ENCODE measurements around the gene RPL26.
A peak's percentile ranks its signal among the peaks of the same experiment; 100 is the strongest.

The RPL26 gene

DNA sequence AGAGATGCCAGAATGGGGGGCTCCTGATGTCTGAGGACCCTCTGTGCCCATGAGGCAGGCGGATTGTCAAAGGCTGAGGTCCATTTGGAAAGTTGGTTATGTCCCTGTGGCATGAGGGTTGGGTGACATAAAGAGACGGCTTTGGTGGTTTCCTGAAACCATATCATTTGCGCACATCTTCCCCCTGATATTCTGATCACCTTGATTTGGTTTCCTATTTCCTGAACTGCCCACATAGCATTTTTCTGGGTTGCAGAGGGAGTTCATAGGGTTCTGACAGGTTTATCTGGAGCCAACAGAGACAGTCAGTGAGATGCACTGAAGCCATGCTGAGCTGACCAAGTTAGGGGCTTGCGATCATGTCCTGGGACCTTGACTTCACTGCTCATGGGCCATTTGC, 30.3 kb upstream of the RPL26 start:
- Histone ChIP-seq H3K27ac (ENCODE audit: poor library complexity, severe bottlenecking) (no peak overlapping the region), H3K27me3 (ENCODE audit: insufficient read depth, poor library complexity, severe bottlenecking) (no peaks in the 10 kb centered on the region), H3K4me1 (ENCODE audit: insufficient read depth, poor library complexity, severe bottlenecking) (peaks cover 6% of the 10 kb centered on the region), H3K36me3 (ENCODE audit: low read depth) (no peaks in the 10 kb centered on the region), H3K9me3 (ENCODE audit: severe bottlenecking) (no peaks in the 10 kb centered on the region), H3K4me3 (ENCODE audit: severe bottlenecking) (no peak overlapping the region)
- TF ChIP-seq, protein P1, sequence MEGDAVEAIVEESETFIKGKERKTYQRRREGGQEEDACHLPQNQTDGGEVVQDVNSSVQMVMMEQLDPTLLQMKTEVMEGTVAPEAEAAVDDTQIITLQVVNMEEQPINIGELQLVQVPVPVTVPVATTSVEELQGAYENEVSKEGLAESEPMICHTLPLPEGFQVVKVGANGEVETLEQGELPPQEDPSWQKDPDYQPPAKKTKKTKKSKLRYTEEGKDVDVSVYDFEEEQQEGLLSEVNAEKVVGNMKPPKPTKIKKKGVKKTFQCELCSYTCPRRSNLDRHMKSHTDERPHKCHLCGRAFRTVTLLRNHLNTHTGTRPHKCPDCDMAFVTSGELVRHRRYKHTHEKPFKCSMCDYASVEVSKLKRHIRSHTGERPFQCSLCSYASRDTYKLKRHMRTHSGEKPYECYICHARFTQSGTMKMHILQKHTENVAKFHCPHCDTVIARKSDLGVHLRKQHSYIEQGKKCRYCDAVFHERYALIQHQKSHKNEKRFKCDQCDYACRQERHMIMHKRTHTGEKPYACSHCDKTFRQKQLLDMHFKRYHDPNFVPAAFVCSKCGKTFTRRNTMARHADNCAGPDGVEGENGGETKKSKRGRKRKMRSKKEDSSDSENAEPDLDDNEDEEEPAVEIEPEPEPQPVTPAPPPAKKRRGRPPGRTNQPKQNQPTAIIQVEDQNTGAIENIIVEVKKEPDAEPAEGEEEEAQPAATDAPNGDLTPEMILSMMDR (IDR thresholded peaks at IDR 0.05; ENCODE audit: poor library complexity, severe bottlenecking) = no peak
- no peak for DNase-seq (ENCODE audit: low spot score)
- ATAC-seq (ENCODE audit: low read depth) = no peak

DNA sequence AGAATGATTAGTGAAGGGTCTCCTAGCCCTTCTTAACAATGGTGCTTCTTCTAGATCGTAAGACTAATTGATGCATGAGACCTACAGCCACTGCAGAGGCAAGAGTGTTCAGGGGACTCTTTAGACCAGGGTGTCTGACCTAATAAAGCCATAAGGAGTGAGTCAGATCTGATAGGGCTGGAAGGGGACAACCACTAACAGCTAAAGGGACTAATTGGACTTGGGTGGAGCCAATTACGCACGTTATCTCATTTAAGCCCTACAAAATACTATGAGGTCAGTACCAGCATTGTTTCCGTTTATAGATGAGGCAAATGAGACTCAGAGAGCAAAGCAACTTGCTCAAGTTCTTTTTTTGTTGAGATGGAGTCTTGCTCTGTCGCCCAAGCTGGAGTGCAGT, 29.1 kb upstream of the RPL26 start:
- Histone ChIP-seq H3K4me3 (ENCODE audit: severe bottlenecking) (no peak overlapping the region), H3K27me3 (ENCODE audit: insufficient read depth, poor library complexity, severe bottlenecking) (no peaks in the 10 kb centered on the region), H3K9me3 (ENCODE audit: severe bottlenecking) (no peaks in the 10 kb centered on the region), H3K4me1 (ENCODE audit: insufficient read depth, poor library complexity, severe bottlenecking) (peaks cover 12% of the 10 kb centered on the region), H3K36me3 (ENCODE audit: low read depth) (no peaks in the 10 kb centered on the region), H3K27ac (ENCODE audit: poor library complexity, severe bottlenecking) (no peak overlapping the region)
- ATAC-seq (ENCODE audit: low read depth) (no peak), DNase-seq (ENCODE audit: low spot score) (no peak)
- TF ChIP-seq, protein P1 (IDR thresholded peaks at IDR 0.05; ENCODE audit: poor library complexity, severe bottlenecking) = no peak

DNA sequence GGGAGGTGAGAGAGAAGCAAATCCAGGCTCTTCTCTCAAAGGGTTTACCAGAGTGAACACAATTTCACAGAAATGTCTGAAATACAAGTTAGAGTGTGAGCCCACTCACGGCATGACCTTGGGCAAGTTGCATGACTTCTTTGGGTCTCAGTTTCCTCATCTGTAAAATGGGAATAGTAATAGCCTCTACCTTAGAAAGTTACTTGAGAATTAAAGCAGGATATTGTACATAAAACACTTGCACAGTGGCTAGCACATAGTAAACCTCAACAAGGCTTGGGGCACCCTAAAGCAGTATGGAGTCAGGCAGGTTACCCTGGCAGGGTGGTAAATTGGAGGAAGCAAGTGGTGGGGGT, 27.9 kb upstream of the RPL26 start:
- Histone ChIP-seq H3K27ac (ENCODE audit: poor library complexity, severe bottlenecking) (no peak overlapping the region), H3K9me3 (ENCODE audit: severe bottlenecking) (no peaks in the 10 kb centered on the region), H3K4me3 (ENCODE audit: severe bottlenecking) (no peak overlapping the region), H3K27me3 (ENCODE audit: insufficient read depth, poor library complexity, severe bottlenecking) (no peaks in the 10 kb centered on the region), H3K36me3 (ENCODE audit: low read depth) (no peaks in the 10 kb centered on the region), H3K4me1 (ENCODE audit: insufficient read depth, poor library complexity, severe bottlenecking) (peaks cover 12% of the 10 kb centered on the region)
- ATAC-seq (ENCODE audit: low read depth) (no peak), DNase-seq (ENCODE audit: low spot score) (no peak)
- TF ChIP-seq, protein P1 (IDR thresholded peaks at IDR 0.05; ENCODE audit: poor library complexity, severe bottlenecking) = no peak

DNA sequence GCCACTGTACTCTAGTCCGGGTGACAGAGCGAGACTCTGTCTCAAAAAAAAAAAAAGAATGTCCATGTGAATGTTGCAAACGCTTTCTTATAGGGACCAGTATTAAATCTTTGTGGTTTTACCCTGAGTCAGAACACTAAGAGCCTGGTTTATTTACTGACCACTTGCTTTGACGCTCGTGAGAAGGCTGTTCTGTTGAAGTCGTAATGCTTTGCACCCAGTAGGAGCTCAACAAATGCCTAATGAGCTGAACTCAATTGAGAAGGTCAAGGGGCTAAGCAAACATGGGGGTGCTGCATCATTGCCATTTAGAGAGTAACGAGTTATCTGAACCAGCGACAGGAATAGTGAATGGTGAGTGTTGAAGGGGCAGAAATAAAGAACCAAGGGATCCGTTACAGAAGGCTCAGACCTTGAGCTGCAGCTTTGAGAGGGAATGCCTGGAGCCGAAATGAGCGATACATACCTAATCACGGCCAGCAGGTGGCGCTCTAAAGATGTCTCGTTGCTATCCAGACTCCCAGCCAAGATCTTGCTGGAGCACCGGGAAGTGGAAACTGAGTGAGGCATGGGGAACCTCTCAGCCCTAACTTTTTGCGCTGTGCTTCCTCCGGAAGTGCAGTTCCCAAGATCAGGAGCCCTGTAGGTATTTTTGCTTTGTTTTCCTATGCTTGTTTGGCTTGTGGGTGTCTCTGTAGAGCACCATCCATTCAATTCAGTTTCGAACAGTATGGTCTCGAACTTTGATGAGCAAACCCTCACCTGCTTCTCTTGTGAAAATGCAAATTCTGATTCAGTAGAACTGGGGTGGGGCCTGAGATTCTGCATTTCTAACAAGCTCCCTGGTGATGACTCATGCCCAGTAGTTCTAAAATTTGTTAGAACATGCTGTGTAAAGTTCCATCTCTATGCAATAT, 27.2 kb upstream of the RPL26 start:
- no peaks in the 10 kb centered on the region for H3K36me3 ChIP-seq (ENCODE audit: low read depth)
- H3K4me1 ChIP-seq (ENCODE audit: insufficient read depth, poor library complexity, severe bottlenecking) = peaks cover 12% of the 10 kb centered on the region
- H3K4me3 ChIP-seq (ENCODE audit: severe bottlenecking) = no peak overlapping the region
- TF ChIP-seq, protein P1 (IDR thresholded peaks at IDR 0.05; ENCODE audit: poor library complexity, severe bottlenecking) = peak; percentile 87
- ATAC-seq (ENCODE audit: low read depth) (peak; percentile 75), DNase-seq (ENCODE audit: low spot score) (peak; percentile 81)
- H3K27ac ChIP-seq (ENCODE audit: poor library complexity, severe bottlenecking) = no peak overlapping the region
- no peaks in the 10 kb centered on the region for H3K27me3 ChIP-seq (ENCODE audit: insufficient read depth, poor library complexity, severe bottlenecking)
- H3K9me3 ChIP-seq (ENCODE audit: severe bottlenecking) = no peaks in the 10 kb centered on the region

DNA sequence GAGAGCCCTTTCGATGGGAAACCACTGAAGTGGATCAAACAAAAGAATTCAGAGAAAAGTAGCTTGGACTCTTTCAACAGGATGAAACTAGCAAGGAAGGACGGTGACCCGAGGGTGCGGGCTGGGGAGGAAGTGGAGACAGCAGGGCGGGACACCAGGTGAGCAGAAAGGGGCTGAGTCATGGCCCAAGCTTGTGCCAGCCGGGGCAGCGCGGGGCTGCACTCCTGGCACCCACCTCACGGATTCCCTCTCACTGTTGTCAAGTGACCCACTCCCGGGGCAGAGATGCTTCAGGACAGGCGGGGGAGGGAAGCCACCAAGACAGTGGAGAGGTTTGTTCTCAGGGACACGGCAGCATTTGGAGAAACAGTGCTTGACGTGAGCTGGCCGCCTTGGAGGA, 25.4 kb upstream of the RPL26 start:
- Histone ChIP-seq H3K4me3 (ENCODE audit: severe bottlenecking) (no peak overlapping the region), H3K9me3 (ENCODE audit: severe bottlenecking) (no peaks in the 10 kb centered on the region), H3K36me3 (ENCODE audit: low read depth) (no peaks in the 10 kb centered on the region), H3K4me1 (ENCODE audit: insufficient read depth, poor library complexity, severe bottlenecking) (peaks cover 12% of the 10 kb centered on the region), H3K27ac (ENCODE audit: poor library complexity, severe bottlenecking) (peak overlapping the region; percentile 62), H3K27me3 (ENCODE audit: insufficient read depth, poor library complexity, severe bottlenecking) (no peaks in the 10 kb centered on the region)
- TF ChIP-seq, protein P1 (IDR thresholded peaks at IDR 0.05; ENCODE audit: poor library complexity, severe bottlenecking) = no peak
- peak; percentile 80 for DNase-seq (ENCODE audit: low spot score)
- ATAC-seq (ENCODE audit: low read depth) = peak; percentile 91

Measured in RWPE2 (cell line).